Muscle of back (tissue), 11 donors: ENCODE data around the gene CCDC102A. TPM values are rescaled to one million over a fixed set of nuclear protein-coding genes. Genes with fewer than 3 reads are reported as not detected.

Source experiments
- DNase-seq, 3 donors: peaks; one replicate each; pipeline versions ENCODE4 v3.0.0 to v3.0.0-alpha.2; 2013
- polyA plus RNA-seq, 10 donors: library from polyadenylated mRNA; unstranded; fragments of 120-200 nt; gene quantifications; one replicate each; pipeline ENCODE4 v1.2.1, GENCODE V29; 2013; ENCODE audit not compliant: insufficient read length in 10 of 10

Gene CCDC102A
- polyA plus RNA-seq, 10 donors = 8.0 to 21.6 (median 12.2) TPM

DNA sequence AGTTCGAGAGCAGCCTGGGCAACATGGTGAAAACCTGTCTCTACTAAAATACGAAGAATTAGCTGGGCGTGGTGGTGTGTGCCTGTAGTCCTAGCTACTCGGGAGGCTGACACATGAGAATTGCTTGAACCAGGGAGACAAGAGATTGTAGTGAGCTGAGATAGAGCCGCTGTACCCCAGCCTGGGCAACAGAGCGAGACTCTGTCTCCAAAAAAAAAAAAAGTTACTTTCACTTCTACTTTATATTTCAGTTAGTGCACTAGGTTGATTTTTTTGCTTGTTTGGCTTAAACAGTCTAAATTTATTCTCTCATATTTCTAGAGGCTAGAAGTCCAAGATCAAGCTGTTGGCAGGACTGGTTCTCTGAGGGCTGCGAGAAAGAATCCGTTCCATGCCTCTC, 13.4 kb downstream of the CCDC102A start:
- DNase-seq = no peak

DNA sequence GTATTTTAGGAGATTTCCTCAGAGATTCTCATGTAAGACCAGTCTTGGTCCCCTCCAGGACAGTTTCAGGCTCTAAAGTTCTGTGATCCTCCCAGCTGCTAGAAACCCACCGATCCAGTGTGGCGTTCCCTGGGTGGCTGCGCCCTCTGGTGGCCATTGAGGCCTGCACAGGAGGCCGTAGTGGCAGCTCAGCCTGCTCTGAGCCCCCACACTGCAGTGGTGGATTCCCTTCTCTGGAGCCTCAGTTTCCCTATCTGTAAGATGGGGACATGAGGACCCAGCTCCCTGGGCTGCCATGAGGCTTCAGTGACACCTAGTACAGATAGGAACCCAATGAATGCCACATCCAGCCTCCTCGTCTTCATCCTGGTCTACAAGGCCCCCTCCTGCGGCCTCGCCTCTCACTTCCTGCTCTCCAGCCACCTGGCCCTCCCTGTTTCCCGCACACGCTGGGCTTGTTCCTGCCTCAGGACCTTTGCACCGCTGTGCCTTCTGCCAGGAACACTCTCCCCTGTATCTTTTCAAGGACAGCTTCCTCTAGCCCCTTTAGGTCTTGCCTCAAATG, 16.5 kb downstream of the CCDC102A start:
- peak; percentile 41 to 86 (median 81) for DNase-seq

DNA sequence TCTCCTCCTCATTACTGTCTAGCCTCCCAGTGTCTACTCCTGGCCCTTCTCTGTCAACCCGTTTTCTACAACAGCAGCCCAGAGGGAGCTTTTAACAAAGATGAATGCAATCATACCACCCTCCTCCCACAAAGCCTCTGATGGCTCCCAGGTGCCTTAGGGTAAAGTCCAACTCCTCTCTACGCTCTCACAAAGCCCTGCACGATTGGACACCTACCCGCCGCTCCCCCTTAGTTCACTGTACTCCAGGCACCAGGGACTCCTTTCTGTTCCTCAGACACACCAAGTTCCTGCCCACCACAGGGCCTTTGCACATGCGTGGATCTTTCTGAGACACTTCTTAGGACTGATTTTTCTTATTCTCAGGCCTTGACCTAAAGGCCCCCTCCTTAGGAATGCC, 17.4 kb downstream of the CCDC102A start:
- DNase-seq = no peak

DNA sequence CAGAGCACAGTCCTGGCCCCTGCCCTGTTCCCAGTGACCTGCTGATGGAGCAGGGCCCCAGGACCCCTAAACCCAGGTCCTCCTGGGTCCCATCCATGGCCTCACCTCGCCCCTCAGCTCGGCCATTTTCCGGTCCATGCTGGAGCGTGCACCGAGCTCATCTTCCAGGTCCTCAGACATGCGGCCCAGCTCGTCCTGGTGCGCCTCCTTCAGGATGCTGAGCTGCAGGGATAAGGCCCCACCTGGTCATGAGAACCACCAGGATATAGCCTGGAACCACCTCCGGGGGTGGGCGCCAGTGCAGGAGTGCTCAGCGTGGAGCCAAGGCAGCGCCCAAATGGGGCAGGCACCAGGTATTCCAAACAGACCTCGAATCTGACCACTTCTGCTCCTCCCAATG, 17.9 kb downstream of the CCDC102A start:
- DNase-seq = no peak

DNA sequence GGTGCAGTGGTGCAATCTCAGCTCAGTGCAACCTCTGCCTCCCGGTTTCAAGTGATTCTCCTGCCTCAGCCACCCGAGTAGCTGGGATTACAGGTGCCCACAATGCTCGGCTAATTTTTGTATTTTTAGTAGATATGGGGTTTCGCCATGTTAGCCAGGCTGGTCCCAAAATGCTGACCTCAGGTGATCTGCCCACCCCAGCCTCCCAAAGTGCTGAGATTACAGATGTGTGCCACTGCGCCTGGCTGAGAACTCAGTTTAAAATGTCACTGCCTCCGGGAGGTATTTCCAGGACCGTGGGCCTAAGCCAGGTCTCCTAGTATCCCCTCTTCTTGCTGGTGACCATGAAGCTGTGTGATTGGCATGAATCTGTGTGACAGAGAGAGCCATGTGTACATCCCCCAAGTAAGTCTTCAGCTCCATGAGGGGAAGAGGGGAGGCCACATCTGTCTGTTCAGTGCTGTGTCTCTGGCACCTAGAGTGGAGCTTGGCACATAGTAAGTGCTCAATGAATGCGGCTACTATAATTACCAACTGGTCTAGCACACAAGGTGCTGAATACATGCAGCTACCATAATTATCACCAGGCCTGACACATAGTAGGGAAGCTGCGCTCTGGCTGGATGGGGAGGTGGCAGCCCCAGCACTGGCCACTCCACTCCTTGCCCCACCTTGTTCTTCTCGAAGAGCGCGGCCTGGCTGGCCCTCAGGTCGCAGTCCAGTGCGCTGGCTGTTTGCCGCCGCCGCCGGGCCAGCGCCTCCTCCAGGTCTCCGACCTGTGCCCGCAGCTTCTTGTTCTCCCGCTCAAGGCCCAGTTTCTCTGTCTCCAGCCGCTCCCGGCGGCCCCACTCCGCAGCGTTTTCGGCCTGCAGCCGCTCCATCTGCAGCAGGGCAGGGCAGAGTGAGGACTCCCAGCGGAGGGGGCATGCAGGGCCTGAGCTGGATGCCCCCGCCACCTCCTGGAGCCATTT, 18.7 kb downstream of the CCDC102A start:
- DNase-seq = no peak

DNA sequence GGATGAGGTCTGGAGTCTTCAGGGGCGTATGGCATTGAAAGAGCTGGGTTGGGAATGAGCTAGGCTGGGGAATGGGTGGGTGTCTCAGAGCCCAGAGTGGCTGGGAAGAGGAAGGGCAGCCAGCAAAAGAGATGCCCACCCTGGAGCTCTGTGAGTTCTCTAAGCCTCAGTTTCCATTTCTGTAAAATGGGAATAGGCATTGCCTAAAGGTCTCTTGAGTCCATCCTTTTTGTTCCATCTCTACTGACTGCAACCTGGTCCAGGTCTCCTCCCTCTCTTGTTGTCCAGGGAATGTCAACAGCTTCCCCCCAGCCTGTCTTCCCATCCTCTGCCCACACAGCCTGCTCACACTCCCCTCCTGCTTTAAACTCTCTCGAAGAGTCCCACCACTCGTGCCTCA, 19.6 kb downstream of the CCDC102A start:
- DNase-seq = no peak

DNA sequence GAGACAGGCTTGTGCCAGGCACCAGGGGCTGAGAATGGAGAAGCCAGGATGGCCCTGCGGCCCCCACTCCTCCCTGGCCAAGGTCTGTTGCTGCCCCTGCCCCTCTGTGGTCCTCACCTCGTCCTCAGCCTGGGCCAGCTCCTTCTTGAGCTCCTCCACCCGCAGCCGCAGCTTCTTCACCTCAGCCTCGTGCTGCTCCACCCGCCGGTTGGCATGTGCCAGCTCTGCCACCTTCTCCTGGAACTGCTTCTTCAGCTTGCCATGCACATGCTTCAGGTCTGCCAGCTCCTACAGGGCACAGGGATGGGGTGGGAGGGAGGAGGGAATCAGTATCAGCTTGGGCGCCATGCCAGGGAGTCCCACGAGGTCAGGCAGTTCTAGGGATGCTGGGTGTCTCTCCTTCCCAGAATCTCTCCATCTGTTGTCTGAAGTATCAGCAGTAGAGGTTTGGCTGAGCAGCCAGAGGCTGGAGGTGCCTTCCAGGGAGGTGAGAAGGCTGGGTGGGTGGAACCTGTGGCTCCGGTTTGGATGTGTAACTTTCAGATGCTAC, 20.1 kb downstream of the CCDC102A start:
- DNase-seq = no peak

DNA sequence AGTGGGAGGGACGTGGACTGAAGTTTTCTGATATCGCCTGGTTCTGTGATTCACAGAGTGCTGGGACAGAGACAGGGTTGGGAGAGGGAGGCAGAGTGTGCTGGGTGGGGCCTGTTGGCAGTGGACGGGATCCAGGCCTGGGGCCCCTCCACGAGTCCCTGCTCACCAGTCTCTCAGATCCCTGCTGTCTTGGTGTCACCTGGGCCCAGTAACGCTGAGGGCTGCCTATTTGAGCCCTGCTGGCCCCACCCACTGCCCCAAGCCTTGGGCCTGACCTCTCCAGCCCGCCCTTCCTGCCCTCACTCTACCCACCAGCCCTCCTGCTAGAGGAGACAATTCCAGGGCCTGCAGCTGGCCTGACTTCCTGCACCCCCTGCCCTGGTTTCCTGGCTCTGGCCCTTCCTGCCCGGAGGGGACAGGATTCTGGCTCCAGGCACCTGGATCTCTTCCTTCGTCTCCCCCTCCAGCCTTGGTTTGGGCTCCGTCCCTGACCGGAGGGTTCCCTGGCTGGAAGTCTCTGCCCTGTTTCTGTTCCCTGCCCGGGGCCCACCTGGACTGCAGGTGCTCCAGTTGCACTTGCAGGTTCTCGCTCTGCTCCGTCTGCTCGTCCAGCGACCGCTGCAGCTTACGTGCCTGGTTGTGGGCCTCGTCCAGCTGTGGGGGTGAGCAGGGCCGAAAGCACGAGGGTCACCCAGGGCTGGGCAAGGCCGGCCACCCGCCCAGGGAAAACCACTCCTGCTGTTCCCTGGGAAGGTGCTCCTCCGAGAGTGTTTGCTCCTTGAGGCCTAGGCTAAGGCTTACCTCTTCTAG, 21.4 kb downstream of the CCDC102A start:
- DNase-seq = no peak

DNA sequence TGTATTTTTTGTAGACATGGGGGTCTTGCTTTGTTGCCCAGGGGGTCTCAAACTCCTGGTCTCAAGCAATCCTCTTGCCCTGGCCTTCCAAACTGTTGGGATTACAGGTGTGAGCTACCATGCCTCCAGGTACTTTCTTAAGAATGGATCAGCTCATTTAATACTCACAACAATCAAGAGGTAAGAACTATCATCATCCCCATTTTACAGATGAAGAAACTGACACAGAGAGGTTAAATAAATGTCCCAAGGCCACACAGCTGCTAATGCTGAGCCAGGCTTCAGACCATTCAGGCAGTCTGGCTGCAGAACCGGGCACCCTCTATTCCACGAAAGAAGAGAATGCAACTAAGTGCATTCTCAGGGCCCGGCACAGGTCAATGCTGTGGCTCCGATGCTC, 22.0 kb downstream of the CCDC102A start:
- no peak for DNase-seq

DNA sequence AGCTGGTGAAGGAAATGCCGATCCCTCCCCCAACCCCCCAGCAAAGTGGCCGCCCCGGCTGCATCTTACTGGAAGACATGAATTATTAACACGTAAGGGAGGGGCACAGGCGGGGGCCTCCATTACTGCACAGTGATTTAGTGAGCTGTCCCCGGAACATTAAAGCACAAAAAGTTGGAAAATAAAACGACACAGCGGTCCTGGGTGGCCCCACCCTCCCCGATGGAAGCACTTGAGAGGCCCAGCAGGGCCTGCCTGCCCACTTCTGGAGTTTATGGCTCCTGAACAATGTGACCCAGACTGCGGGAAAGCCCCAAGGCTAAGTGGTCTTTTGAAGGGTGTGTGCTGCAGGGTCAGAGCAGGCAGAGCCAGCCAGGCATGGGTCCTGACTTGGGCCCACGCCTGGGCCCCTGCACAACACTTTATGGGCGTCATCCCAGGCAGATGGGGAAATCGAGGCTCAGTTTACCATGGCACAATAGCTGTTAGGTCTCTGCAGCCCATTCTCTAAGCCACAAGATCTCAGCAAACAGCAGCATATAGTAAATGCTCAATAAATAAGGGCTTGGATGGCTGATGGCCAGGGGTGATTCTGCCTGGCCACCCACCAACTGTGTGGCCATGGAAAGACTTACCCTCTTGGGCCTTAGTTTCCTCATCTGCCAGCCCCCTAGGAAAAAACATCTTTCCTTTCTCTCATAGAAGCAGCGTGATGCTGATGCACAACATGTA, 22.8 kb downstream of the CCDC102A start:
- DNase-seq = no peak

DNA sequence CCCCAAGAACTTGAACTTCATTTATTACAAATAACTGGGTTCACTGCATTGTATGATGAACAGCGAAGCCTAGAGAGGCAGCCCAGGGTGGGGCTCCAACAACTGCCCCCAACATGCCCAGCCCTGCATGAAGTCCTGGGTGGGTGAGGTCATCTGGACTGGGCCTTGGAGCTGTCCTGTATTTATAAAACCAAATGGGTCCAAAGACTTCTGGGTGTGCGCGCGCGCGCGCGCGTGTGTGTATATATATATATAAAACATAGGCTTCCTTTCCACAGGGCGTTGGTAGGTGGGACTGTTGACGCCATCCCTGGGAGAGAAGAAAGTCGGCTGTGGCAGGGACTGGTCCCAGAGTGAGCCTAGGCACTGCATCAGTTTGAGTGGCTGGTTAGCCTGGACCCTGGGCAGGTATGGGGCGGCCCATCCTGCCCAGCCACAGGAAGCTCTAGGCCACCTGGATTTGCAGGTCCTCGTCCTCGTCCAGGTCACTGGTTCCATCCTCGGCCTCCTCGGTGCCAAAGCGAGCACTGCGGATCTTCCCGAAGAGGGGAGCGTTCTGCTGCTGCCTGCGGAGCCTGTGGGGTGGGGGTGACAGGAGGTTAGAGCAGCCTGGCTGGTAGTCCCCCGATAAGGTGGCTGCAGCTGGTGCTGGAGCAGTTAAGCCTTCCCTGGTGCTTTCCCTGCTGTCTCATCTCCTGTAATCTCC, 23.9 kb downstream of the CCDC102A start:
- DNase-seq = no peak

DNA sequence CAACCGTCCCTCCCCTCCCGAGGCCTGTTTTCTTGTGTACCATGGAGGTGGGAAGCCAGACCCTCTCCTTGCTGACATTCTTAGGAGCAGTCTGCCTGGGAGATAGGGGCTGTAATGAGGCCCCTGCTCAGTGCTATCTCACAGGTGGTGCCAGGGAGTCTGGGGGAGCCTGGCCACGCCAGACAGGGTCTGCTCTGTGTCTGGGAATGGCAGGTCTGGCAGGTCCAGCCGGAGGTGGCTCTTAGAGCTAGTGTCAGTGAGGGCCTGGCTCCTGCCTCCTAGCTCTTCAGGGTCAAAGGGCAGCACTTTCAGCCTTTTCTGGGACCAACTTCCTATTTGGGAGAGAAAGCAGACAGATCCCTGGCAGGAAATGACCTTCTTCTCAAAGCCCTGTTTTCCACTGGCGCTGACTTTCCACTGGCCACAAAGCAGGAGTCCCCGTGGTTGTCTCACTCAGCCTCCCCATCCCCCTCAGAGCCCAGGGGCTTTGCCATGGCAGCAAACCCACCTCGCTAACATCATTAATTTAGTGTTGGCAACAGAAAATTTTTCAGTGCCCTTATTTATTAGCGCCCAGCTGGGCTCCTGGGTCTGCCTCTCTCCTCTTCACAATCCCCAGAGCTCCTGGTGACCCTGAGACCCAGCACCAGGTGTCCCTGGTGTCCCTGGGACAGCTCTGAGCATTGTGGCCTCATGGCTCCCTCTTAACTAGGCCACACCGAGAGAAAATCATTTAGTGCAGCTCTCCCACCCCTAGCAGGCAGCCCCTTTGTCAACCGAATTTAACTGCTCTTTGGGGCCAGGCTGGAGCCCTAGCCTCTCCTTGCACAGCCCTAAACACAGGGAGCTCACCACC, 26.1 kb downstream of the CCDC102A start:
- no peak for DNase-seq

DNA sequence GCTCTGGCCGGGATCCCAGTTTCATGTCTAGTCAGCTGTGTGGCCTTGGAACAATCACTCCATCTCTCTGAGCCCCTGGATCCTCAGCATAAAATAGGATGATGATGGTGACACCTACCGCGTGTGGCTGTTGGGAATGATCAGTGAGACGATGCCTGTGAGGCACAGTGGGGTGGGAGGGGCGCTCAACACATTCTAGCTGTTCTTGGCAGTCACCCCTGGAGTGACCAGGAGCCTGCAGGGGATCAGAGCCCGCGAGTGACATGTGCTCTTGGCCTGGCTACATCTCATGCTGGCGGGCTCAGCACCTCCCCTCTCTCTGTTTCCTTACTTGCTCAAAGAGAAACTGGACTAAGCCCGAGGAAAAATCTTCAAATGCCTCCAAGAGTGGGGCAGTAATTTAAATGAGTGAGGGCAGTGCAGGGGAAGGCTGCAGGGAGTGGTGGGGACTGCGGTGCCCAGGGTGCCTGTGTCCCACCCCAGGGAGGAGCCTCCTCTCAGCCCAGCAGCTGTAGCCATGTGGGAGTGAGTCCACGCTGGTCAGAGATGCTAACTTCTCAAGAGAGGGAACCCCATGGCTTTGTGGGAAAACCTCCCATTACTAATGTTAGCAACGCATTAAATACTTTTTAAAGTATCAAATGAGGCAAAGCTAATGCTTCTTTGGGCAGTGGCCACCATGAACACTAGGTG, 27.0 kb downstream of the CCDC102A start:
- no peak for DNase-seq

DNA sequence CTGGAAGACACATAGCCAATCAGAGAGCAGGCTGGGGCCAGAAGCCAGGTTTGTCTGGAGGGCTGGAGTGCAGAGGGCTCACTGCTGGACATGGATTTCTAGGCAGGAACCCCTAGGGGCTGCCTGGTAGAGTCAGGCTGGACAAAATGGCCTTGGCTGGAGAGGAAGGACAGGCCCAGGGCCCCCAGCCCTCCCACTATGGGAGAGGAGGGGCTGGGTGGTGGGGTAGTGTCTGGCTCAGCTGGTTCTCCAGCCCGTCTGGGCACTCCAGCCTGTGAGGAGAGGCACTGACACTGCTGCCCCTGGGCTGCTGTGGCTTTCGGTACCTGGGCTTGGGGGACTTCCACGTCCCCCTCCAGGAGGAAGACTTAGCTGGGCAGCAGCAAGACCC, 28.3 kb downstream of the CCDC102A start:
- DNase-seq = no peak

DNA sequence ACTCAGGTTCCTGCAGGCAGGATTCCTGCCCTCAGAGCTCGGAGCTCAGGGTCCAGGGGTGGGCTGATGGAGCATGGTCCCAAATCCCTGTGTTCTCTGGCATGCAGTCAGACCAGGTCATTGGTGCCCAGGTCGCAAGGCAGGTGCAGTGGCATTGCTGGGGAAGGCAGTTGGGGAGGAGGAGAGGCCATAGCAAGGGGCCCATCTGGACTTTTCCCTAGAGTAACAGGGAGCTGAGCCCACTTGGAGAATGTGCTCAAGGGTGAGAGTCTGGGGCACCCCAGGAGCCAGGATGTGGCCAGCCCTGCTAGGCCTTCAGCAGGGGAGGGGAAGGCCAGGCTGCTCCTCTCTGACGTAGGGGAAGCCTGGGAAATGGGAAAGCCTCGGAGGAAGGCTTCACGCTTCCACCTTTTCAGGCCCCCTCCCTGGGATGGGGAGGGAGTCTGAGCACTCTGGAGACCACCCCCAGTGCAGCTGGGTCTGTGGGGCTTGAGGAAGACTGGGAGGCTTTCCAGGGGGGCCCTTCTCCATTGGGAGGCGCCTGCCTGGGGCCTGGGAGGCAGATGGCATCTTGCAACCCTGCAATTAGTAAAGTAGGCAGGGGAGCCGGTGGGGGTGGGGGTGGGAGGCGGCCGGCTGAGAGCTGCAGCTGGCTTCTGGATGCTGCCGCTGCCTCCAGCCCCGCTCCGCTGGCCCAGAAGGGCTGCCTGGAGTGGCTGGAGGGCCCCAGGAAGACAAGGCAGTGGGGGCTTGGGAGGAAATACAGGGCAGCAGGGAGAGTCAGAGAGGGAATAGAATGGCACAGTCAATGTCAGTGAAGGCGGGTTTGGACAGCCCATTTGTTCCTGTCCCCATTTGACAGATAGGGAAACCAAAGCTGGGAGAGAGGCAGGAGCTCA, 29.0 kb downstream of the CCDC102A start:
- DNase-seq = no peak

DNA sequence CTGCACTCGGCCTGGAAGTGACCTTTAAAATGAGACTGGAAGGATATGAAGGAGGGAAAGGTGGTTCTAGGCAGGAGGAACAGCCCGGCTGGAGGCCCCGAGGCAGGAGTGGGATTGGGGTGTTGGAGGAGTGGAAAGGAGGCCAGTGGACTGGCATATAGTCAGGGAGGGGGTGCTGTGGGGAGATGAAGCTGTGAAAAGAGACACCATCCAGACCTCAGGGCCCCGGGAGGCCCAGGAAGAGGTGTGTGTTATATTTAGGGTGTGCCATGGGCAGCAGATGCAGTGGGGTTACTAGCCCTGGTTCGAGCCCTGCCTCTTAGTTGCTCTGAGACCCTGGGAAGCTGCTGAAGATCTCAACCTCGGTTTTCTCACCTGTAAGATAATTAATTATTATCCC, 31.2 kb downstream of the CCDC102A start:
- no peak for DNase-seq

DNA sequence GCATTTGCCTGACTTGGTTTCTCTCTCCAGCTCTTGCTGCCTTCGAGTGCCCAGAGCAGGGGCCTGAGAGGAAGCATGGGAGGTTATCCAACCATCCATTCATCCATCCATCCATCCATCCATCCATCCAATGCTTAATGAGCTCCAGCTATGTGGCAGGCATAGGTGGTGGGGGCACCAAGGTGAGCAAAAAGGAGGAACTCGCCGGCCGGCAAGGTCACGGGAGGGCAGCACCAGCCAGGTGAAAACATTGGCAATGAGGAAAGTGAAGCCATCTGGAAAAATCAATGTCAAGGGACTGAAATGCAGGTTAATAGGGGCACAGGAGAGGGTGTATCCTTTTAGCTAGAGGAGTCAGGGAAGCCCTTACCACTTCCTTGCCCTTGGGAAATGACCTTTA, 31.9 kb downstream of the CCDC102A start:
- DNase-seq = no peak

DNA sequence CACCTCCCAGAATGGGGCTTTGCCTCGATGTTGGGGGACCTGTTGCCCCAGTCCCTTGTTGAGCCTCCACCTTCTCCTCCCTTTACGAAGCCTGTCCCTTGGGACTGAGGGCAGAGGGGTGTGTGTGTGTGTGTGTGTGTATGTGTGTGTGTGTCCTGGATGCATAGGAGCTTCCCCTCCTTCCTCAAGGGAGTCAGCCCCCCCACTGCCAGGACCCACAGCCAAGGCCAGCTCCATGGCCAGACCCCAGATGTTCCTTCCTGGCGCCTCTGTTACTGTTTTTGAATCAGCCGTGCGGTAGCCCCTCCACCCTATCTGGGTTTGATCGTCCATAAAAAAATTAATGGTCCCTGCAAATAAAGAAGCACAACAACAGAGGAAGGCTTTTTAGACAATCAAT, 32.4 kb downstream of the CCDC102A start:
- no peak for DNase-seq
